Lung (tissue), 12 donors: ENCODE measurements around the gene RELB. TPM values are rescaled to one million over a fixed set of nuclear protein-coding genes. Genes with fewer than 3 reads are reported as not detected.

Experiments used
- ATAC-seq: fragments of 200-7000 bp; cut with Tn5 transposase; one replicate; pipeline ENCODE4 v1.9.1; 2020; ENCODE audit warnings: moderate number of reproducible peaks; ENCODE audit not compliant: insufficient read depth, low FRiP score
- DNase-seq, 3 donors: peaks; one replicate each; pipeline ENCODE4 v3.0.0-alpha.2; 2013 to 2017
- H3K27ac ChIP-seq, 2 donors: one replicate each; pipeline ENCODE4 v1.5.1; 2013; ENCODE audit warnings: mild to moderate bottlenecking in 2 of 2, moderate library complexity in 2 of 2, control low read depth in 1 of 2, inconsistent platforms in 1 of 2, low read depth in 1 of 2, low read length in 1 of 2
- H3K27me3 ChIP-seq, 3 donors: one replicate each; pipeline ENCODE4 v1.5.1; 2013; ENCODE audit warnings: low read length in 2 of 3; ENCODE audit not compliant: control insufficient read depth in 3 of 3, insufficient read depth in 3 of 3
- H3K36me3 ChIP-seq, 4 donors: one replicate each; pipeline ENCODE4 v1.5.1; 2013; ENCODE audit warnings: low read length in 4 of 4, mild to moderate bottlenecking in 1 of 4, moderate library complexity in 1 of 4; ENCODE audit not compliant: control insufficient read depth in 4 of 4, insufficient read depth in 4 of 4
- H3K4me1 ChIP-seq, 5 donors: one replicate each; pipeline ENCODE4 v1.5.1; 2013; ENCODE audit warnings: low read length in 5 of 5, mild to moderate bottlenecking in 2 of 5, moderate library complexity in 1 of 5; ENCODE audit not compliant: control insufficient read depth in 5 of 5, insufficient read depth in 5 of 5
- H3K4me3 ChIP-seq: one replicate; pipeline ENCODE4 v1.5.1; 2013; ENCODE audit warnings: mild to moderate bottlenecking, control low read depth, moderate library complexity
- H3K9ac ChIP-seq, 2 donors: one replicate each; pipeline ENCODE4 v1.5.1; 2013; ENCODE audit warnings: low read length in 2 of 2, control low read depth in 1 of 2; ENCODE audit not compliant: insufficient read depth in 1 of 2
- H3K9me3 ChIP-seq, 4 donors: one replicate each; pipeline ENCODE4 v1.5.1; 2013; ENCODE audit warnings: low read length in 3 of 4, mild to moderate bottlenecking in 1 of 4, moderate library complexity in 1 of 4; ENCODE audit not compliant: control insufficient read depth in 4 of 4, insufficient read depth in 3 of 4
- CTCF ChIP-seq: IDR thresholded peaks from 2 replicates; pipeline ENCODE4 v1.5.1; 2012; ENCODE audit warnings: mild to moderate bottlenecking; ENCODE audit errors: control extremely low read depth, extremely low read depth
- WGBS, 2 donors: extraction: QIAGEN DNeasy Blood & Tissue Kit; methylation state at CpG; one replicate each; pipeline ENCODE4 v1.1.7; 2013; 5-methylcytosine and 5-hydroxymethylcytosine counted together
- polyA plus RNA-seq, 2 donors: library from polyadenylated mRNA; stranded (reverse); fragments of 200-250 nt; gene quantifications; one replicate each; pipeline ENCODE4 v1.2.1, GENCODE V29; 2013
- total RNA-seq, 2 donors: library from RNA; depleted of rRNA in 1 of 2; stranded (reverse); fragments of >200 nt in 1 of 2; gene quantifications; one replicate each; pipeline ENCODE4 v1.2.1, GENCODE V29; 2014 to 2021
- donor health status: control.
- donor health status: control.
- donor health status: Bipolar disorder and iron deficiency.
- donor health status: healthy.
- donor health status: DM: yes; HTN: yes; CAD: no.

RELB gene
- total and polyA plus RNA-seq, 4 donors = 9.4 to 65.9 (median 19.8) TPM

GRCh38 chr19:44985445-44985844 is 15.8 kb upstream of the RELB start:
- Histone ChIP-seq H3K9ac (no peak overlapping the region), H3K27ac (no peak overlapping the region), H3K27me3 (no peaks in the 10 kb centered on the region), H3K4me3 (no peak overlapping the region), H3K4me1 (no peaks in the 10 kb centered on the region), H3K9me3 (no peaks in the 10 kb centered on the region), H3K36me3 (peaks cover 0 to 66% (median 17%) of the 10 kb centered on the region in 4 donors)
- 82 to 89% methylated on average over 4 of the region's 4 CpGs for WGBS, 2 donors
- ATAC-seq (no peak), DNase-seq (no peak)
- no peak for TF ChIP-seq CTCF

DNA sequence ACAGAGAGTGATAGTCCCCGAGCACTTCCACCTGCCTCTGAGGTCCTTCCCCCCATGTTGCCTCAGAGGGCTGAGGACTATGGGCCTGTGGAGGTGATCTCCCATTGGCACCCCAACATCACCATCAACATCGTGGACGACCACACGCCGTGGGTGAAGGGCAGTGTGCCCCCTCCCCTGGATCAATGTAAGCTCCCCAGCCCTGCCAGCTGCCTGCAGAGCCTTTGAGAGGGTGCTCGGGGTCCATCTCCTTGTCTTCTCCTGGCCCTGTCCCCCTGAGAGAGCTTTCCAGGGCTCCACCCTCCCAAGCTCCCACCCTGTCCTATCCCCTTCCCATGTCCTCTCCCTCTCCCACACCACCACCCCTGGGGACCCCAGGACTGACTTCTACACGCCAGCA is 14.9 kb upstream of the RELB start:
- H3K4me1 ChIP-seq = no peaks in the 10 kb centered on the region
- no peak for TF ChIP-seq CTCF
- no peak overlapping the region for H3K4me3 ChIP-seq
- DNase-seq (no peak), ATAC-seq (no peak)
- no peak overlapping the region for H3K9ac ChIP-seq
- WGBS, 2 donors = 90 to 94% methylated on average over 7 of the region's 7 CpGs
- peaks cover 5 to 73% (median 16%) of the 10 kb centered on the region in 4 donors for H3K36me3 ChIP-seq
- H3K9me3 ChIP-seq = no peaks in the 10 kb centered on the region
- H3K27ac ChIP-seq = no peak overlapping the region
- no peaks in the 10 kb centered on the region for H3K27me3 ChIP-seq

GRCh38 chr19:44987148-44987675 is 14.1 kb upstream of the RELB start:
- WGBS, 2 donors = 74 to 81% methylated on average over 20 of the region's 20 CpGs
- H3K36me3 ChIP-seq = peaks cover 9 to 78% (median 16%) of the 10 kb centered on the region in 4 donors
- DNase-seq = no peak

More at GRCh38 chr19:44987148-44987675, 14.1 kb upstream of the RELB start:
- H3K9ac ChIP-seq = no peak overlapping the region
- no peaks in the 10 kb centered on the region for H3K4me1 ChIP-seq
- H3K27ac ChIP-seq = no peak overlapping the region
- no peak for ATAC-seq
- no peak for TF ChIP-seq CTCF
- no peaks in the 10 kb centered on the region for H3K27me3 ChIP-seq
- no peaks in the 10 kb centered on the region for H3K9me3 ChIP-seq
- H3K4me3 ChIP-seq = no peak overlapping the region
